GM12873 (cell line): ENCODE results near the gene MAST1.

Source experiments
- TF ChIP-seq, protein P1 (sequence below): IDR thresholded peaks from 2 replicates; pipeline ENCODE4 v1.5.1; 2012; ENCODE audit warnings: low read depth, mild to moderate bottlenecking, moderate library complexity, low read length, control low read depth; ENCODE audit not compliant: insufficient read depth; ENCODE audit errors: missing control alignments

The MAST1 gene

DNA sequence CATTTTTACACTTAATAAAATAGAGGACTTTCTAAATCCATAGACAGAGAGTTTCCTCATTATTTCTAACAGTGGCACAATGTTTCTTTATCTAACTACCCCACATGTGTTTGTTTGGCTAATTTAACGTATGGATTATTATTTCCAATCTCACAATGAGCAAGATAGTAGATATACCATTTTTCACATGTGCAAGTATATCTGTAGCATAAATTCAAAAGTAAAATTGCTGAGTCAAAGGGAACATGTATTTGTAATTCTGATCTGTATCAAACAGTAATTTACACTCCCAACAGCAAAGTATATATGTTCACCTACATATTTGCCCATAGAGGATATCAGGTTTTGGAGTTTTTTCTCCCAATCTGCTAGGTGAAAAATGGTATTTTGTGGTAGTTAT, 18.3 kb downstream of the MAST1 start:
- TF ChIP-seq, protein P1, sequence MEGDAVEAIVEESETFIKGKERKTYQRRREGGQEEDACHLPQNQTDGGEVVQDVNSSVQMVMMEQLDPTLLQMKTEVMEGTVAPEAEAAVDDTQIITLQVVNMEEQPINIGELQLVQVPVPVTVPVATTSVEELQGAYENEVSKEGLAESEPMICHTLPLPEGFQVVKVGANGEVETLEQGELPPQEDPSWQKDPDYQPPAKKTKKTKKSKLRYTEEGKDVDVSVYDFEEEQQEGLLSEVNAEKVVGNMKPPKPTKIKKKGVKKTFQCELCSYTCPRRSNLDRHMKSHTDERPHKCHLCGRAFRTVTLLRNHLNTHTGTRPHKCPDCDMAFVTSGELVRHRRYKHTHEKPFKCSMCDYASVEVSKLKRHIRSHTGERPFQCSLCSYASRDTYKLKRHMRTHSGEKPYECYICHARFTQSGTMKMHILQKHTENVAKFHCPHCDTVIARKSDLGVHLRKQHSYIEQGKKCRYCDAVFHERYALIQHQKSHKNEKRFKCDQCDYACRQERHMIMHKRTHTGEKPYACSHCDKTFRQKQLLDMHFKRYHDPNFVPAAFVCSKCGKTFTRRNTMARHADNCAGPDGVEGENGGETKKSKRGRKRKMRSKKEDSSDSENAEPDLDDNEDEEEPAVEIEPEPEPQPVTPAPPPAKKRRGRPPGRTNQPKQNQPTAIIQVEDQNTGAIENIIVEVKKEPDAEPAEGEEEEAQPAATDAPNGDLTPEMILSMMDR, result no peak

DNA sequence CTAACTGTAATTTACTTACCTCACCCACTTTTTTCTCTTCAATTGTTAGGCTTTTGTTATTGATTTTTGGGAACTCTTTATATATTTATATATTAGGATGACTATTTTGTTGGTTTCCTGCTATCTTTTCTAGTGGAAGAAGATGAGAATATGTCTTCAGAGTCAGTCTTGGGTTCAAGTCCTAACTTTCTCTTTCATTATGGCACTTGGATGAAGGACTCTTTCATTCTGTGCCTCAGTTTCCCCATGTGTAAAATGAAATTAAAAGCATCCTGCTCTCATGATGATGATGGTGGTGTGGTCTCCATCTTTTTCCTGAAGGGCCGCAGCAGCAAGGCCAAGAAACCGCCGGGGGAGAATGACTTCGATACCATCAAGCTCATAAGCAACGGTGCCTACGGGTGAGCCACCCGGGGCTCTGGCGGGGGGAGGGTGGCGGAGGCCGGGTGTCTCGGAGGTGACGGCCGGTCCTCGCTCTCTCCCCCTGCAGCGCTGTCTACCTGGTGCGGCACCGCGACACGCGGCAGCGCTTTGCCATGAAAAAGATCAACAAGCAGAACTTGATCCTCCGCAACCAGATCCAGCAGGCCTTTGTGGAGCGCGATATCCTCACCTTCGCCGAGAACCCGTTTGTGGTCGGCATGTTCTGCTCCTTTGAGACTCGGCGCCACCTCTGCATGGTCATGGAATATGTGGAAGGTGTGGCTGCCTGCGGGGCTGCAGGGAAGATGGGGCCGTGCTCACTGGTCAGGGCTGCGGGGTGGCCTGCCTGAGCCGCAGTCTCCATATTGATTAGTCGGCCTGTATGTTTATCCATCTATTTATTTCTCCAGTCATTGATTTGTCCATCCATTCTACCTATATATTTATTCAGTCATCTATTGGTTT, 20.0 kb downstream of the MAST1 start:
- TF ChIP-seq, protein P1, result no peak

DNA sequence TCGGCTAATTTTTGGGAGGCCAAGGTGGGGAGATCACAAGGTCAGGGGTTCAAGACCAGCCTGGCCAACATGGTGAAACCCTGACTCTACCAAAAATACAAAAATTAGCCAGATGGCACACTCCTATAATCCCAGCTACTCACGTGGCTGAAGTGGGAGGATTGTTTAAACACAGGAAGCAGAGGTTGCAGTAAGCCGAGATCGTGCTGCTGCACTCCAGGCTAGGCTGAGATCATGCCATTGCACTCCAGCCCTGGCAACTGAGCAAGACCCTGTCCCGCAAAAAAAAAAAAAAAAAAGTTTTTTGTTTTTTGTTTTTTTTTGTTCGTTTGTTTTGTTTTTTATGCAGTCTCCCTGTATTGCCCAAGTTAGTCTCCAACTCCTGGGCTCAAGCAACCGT, 21.2 kb downstream of the MAST1 start:
- TF ChIP-seq, protein P1, result no peak

DNA sequence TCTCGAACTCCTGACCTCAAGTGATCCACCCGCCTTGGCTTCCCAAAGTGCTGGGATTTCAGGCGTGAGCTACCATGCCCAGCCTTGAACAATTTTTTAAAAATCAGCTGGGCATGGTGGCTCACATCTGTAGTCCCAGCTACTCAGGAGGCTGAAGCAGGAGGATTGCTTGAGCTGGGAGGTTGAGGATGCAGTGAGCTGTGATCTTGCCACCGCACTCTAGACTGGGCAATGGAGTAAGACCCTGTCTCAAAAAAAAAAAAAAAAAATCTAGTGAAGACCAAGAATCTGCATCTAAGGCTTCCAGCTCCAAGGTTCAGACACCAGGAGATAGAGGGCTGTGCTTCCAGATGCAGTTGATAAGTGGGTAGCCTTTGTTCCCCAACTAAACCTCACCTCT, 25.8 kb downstream of the MAST1 start:
- TF ChIP-seq, protein P1, result no peak

DNA sequence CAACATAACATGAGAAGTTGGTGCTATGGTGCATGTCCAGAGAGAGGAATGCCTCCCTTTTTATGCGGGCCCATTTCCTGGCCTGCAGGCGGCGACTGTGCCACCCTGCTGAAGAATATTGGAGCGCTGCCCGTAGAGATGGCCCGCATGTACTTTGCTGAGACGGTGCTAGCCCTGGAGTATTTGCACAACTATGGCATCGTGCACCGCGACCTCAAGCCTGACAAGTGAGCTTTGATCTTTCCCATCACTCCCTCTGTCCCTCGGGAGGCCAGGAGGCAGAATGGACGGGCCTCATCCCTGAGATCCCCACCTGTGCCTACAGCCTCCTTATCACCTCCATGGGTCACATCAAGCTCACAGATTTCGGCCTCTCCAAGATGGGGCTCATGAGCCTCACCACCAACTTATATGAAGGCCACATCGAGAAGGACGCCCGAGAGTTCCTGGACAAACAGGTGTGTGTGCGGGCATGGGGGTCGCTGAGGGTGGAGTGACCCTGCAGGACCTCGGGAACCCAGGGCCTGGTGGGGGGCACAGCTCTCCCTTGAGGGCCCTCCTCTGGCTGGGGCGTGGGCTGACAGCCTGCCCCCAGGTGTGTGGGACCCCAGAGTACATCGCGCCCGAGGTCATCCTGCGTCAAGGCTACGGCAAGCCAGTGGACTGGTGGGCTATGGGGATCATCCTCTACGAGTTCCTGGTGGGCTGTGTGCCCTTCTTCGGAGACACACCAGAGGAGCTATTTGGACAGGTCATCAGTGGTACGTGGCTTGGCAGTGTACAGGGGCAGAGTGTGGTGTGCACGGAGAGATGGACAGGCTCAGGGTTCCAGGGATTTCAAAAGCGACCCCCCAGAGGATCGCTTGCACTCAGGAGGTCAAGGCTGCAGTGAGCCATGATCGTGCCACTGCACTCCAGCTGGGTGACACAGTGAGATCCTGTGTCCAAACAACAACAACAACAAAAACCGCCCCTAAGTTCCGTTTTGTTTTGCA, 26.7 kb downstream of the MAST1 start:
- TF ChIP-seq, protein P1, result no peak

DNA sequence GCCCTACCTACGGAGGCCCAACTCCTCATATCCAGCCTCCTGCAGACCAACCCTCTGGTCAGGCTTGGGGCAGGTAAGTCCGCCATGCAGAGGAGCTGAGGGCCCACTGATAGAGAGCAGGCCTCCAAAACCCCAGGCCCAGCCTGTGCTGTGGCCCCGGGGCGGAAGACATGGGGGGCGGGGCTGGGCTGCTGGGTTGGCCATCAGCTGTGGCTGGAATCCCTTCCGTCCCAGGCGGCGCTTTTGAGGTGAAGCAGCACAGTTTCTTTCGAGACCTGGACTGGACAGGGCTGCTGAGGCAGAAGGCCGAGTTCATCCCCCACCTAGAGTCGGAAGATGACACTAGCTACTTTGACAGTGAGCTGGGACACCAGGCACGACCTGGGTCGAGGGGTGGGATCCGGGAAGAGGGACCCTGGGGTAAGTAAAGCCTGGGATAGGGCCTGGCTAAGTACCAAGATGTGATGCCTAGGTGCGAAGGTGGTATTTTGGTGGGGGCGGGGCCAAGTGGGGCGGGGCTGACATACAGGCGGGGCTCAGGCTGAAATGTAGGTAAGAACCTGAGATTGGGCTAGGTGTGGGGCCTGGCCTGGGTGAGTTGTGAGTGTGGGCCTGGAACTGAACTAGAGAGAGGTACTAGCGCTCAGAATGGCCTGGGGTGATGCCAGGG, 27.6 kb downstream of the MAST1 start:
- TF ChIP-seq, protein P1, result no peak
